Trophoblast cell (in vitro differentiated cells and primary cell): ENCODE results near the gene CLDN24.

Source experiments
- DNase-seq, 2 donors: peaks; one replicate each; pipeline ENCODE4 v3.0.0-alpha.2; 2016
- H2AFZ ChIP-seq: 2 replicates; pipeline ENCODE4 v1.6.1; 2013; ENCODE audit warnings: low read length, moderate library complexity, mild to moderate bottlenecking; ENCODE audit not compliant: insufficient read depth, poor library complexity
- H2AK5ac ChIP-seq: 2 replicates; pipeline ENCODE4 v1.6.1; 2013; ENCODE audit warnings: mild to moderate bottlenecking, low read length
- H2BK120ac ChIP-seq: 2 replicates; pipeline ENCODE4 v1.6.1; 2013; ENCODE audit warnings: low read length, mild to moderate bottlenecking, moderate library complexity; ENCODE audit not compliant: insufficient read depth, poor library complexity
- H2BK12ac ChIP-seq: 2 replicates; pipeline ENCODE4 v1.6.1; 2013; ENCODE audit warnings: mild to moderate bottlenecking, low read length, moderate library complexity
- H2BK5ac ChIP-seq: 2 replicates; pipeline ENCODE4 v1.6.1; 2013; ENCODE audit warnings: low read length, low read depth, moderate library complexity, mild to moderate bottlenecking; ENCODE audit not compliant: poor library complexity
- H3K14ac ChIP-seq: 2 replicates; pipeline ENCODE4 v1.6.1; 2013; ENCODE audit warnings: mild to moderate bottlenecking, low read length
- H3K18ac ChIP-seq: 2 replicates; pipeline ENCODE4 v1.6.1; 2013; ENCODE audit warnings: mild to moderate bottlenecking, low read length
- H3K23ac ChIP-seq: 2 replicates; pipeline ENCODE4 v1.6.1; 2013; ENCODE audit warnings: low read length
- H3K27ac ChIP-seq: 2 replicates; pipeline ENCODE4 v1.5.1; 2013; ENCODE audit warnings: low read depth, mild to moderate bottlenecking, inconsistent platforms, low read length, moderate library complexity
- H3K27me3 ChIP-seq: 2 replicates; pipeline ENCODE4 v1.6.1; 2013; ENCODE audit warnings: inconsistent platforms, mild to moderate bottlenecking, low read length, moderate library complexity; ENCODE audit not compliant: insufficient read depth
- H3K36me3 ChIP-seq, 2 experiments: 1 replicate in 1 of 2; 2 replicates in 1 of 2; pipeline ENCODE4 v1.6.1; 2013; ENCODE audit warnings: low read length in 2 of 2, mild to moderate bottlenecking in 2 of 2, moderate library complexity in 1 of 2; ENCODE audit not compliant: insufficient read depth in 2 of 2, control insufficient read depth in 1 of 2
- H3K4ac ChIP-seq: 2 replicates; pipeline ENCODE4 v1.6.1; 2013; ENCODE audit warnings: low read depth, mild to moderate bottlenecking, low read length, moderate library complexity
- H3K4me1 ChIP-seq, 2 experiments: 1 replicate in 1 of 2; 2 replicates in 1 of 2; pipeline ENCODE4 v1.6.1; 2013; ENCODE audit warnings: low read length in 2 of 2, mild to moderate bottlenecking in 2 of 2, moderate library complexity in 1 of 2; ENCODE audit not compliant: insufficient read depth in 2 of 2, control insufficient read depth in 1 of 2
- H3K4me2 ChIP-seq: 2 replicates; pipeline ENCODE4 v1.6.1; 2013; ENCODE audit warnings: inconsistent platforms, mild to moderate bottlenecking, low read length, moderate library complexity
- H3K4me3 ChIP-seq: 2 replicates; pipeline ENCODE4 v1.5.1; 2013; ENCODE audit warnings: mild to moderate bottlenecking, low read depth, low read length, inconsistent platforms
- H3K79me1 ChIP-seq: one replicate; pipeline ENCODE4 v1.6.1; 2013; ENCODE audit warnings: low read length
- H3K79me2 ChIP-seq: 2 replicates; pipeline ENCODE4 v1.6.1; 2013; ENCODE audit warnings: low read length, mild to moderate bottlenecking; ENCODE audit not compliant: control insufficient read depth, insufficient read depth, poor library complexity
- H3K9ac ChIP-seq: 2 replicates; pipeline ENCODE4 v1.6.1; 2013; ENCODE audit warnings: mild to moderate bottlenecking, low read length
- H3K9me3 ChIP-seq: 2 replicates; pipeline ENCODE4 v1.6.1; 2013; ENCODE audit warnings: low read depth, mild to moderate bottlenecking, control low read depth, inconsistent platforms, low read length; ENCODE audit not compliant: insufficient read depth
- H4K12ac ChIP-seq: 2 replicates; pipeline ENCODE4 v1.6.1; 2013; ENCODE audit warnings: low read depth, mild to moderate bottlenecking, low read length, moderate library complexity
- H4K8ac ChIP-seq: 2 replicates; pipeline ENCODE4 v1.6.1; 2013; ENCODE audit warnings: low read depth, mild to moderate bottlenecking, low read length, moderate library complexity
- H4K91ac ChIP-seq: one replicate; pipeline ENCODE4 v1.6.1; 2013; ENCODE audit warnings: low read depth, mild to moderate bottlenecking, low read length, moderate library complexity
- WGBS: extraction: QIAGEN DNeasy Blood & Tissue Kit; methylation state at CpG from one replicate; pipeline ENCODE4 v1.1.7; 2013; ENCODE audit warnings: missing lambda C conversion rate; ENCODE audit not compliant: insufficient read length, insufficient coverage; ENCODE audit errors: extremely low coverage; 5-methylcytosine and 5-hydroxymethylcytosine counted together

Gene CLDN24

GRCh38 chr4:183333983-183334382, 11.8 kb upstream of the CLDN24 start:
- Histone ChIP-seq H3K36me3 (no peaks in the 10 kb centered on the region), H3K4me2 (no peak overlapping the region), H4K91ac (no peak overlapping the region), H3K18ac (no peak overlapping the region), H2BK120ac (no peak overlapping the region), H2AK5ac (peak overlapping the region; percentile 86), H3K23ac (peak overlapping the region; percentile 89), H3K14ac (no peak overlapping the region), H2BK5ac (no peak overlapping the region), H4K8ac (no peak overlapping the region), H3K4me3 (no peak overlapping the region), H3K4me1 (peaks cover 4 to 8% of the 10 kb centered on the region in 2 experiments), H4K12ac (no peak overlapping the region), H3K9ac (no peak overlapping the region), H3K4ac (no peak overlapping the region), H3K79me2 (no peaks in the 10 kb centered on the region), H2BK12ac (peak overlapping the region; percentile 70), H3K79me1 (no peaks in the 10 kb centered on the region), H3K27me3 (no peaks in the 10 kb centered on the region), H3K27ac (no peak overlapping the region), H2AFZ (no peak overlapping the region), H3K9me3 (peaks cover 5% of the 10 kb centered on the region)
- no peak for DNase-seq
- no CpG with 5 or more reads among the region's 6 CpGs for WGBS

- Histone ChIP-seq H3K4me3 (no peak overlapping the region), H2AFZ (no peak overlapping the region), H3K27ac (no peak overlapping the region), H4K12ac (no peak overlapping the region), H3K9ac (no peak overlapping the region), H2BK5ac (no peak overlapping the region), H3K27me3 (no peaks in the 10 kb centered on the region), H3K18ac (no peak overlapping the region), H3K4ac (no peak overlapping the region), H3K36me3 (no peaks in the 10 kb centered on the region), H3K79me1 (no peaks in the 10 kb centered on the region), H2BK12ac (no peak overlapping the region), H4K91ac (no peak overlapping the region), H3K79me2 (no peaks in the 10 kb centered on the region), H3K4me2 (no peak overlapping the region), H4K8ac (no peak overlapping the region), H3K23ac (no peak overlapping the region), H3K4me1 (peaks cover 4 to 11% of the 10 kb centered on the region in 2 experiments), H2AK5ac (no peak overlapping the region), H2BK120ac (no peak overlapping the region), H3K9me3 (peaks cover 5% of the 10 kb centered on the region), H3K14ac (no peak overlapping the region)
- DNase-seq, result no peak
- no CpG with 5 or more reads among the region's 9 CpGs for WGBS
Measured at GRCh38 chr4:183333202-183333601, 11.0 kb upstream of the CLDN24 start.

- no peaks in the 10 kb centered on the region for H3K79me1 ChIP-seq
- no peak overlapping the region for H3K4ac ChIP-seq
- H3K9me3 ChIP-seq, result peaks cover 5% of the 10 kb centered on the region
- no peak overlapping the region for H3K4me2 ChIP-seq
- no peaks in the 10 kb centered on the region for H3K27me3 ChIP-seq
- H2BK5ac ChIP-seq, result no peak overlapping the region
- H4K12ac ChIP-seq, result no peak overlapping the region
- DNase-seq, result no peak
- no peak overlapping the region for H2AK5ac ChIP-seq
- no peak overlapping the region for H3K4me3 ChIP-seq
- peaks cover 4 to 11% of the 10 kb centered on the region in 2 experiments for H3K4me1 ChIP-seq
- no peak overlapping the region for H2BK120ac ChIP-seq
- H2BK12ac ChIP-seq, result no peak overlapping the region
- no peak overlapping the region for H4K8ac ChIP-seq
- H3K27ac ChIP-seq, result no peak overlapping the region
- no peak overlapping the region for H3K9ac ChIP-seq
- no CpG with 5 or more reads among the region's 11 CpGs for WGBS
- no peaks in the 10 kb centered on the region for H3K36me3 ChIP-seq
- no peak overlapping the region for H3K14ac ChIP-seq
- H3K23ac ChIP-seq, result no peak overlapping the region
- no peak overlapping the region for H4K91ac ChIP-seq
- H3K18ac ChIP-seq, result no peak overlapping the region
- H3K79me2 ChIP-seq, result no peaks in the 10 kb centered on the region
- H2AFZ ChIP-seq, result no peak overlapping the region
Measured at GRCh38 chr4:183332447-183332846, 10.2 kb upstream of the CLDN24 start.

GRCh38 chr4:183330841-183331240, 8.6 kb upstream of the CLDN24 start:
- H4K91ac ChIP-seq, result no peak overlapping the region
- H3K79me1 ChIP-seq, result no peaks in the 10 kb centered on the region
- no peaks in the 10 kb centered on the region for H3K79me2 ChIP-seq
- peaks cover 4 to 11% of the 10 kb centered on the region in 2 experiments for H3K4me1 ChIP-seq
- H3K4me2 ChIP-seq, result no peak overlapping the region
- no peak overlapping the region for H2BK5ac ChIP-seq
- no peak overlapping the region for H2AK5ac ChIP-seq
- no peak overlapping the region for H3K4me3 ChIP-seq
- no peaks in the 10 kb centered on the region for H3K36me3 ChIP-seq
- H3K23ac ChIP-seq, result no peak overlapping the region
- no peak overlapping the region for H2BK120ac ChIP-seq
- H3K4ac ChIP-seq, result no peak overlapping the region
- H2BK12ac ChIP-seq, result no peak overlapping the region
- no peak for DNase-seq
- WGBS, result no CpG with 5 or more reads among the region's 2 CpGs
- peaks cover 5% of the 10 kb centered on the region for H3K9me3 ChIP-seq
- H3K14ac ChIP-seq, result no peak overlapping the region
- H4K8ac ChIP-seq, result no peak overlapping the region
- no peak overlapping the region for H3K9ac ChIP-seq
- H4K12ac ChIP-seq, result no peak overlapping the region
- no peaks in the 10 kb centered on the region for H3K27me3 ChIP-seq
- H3K27ac ChIP-seq, result no peak overlapping the region
- no peak overlapping the region for H3K18ac ChIP-seq
- no peak overlapping the region for H2AFZ ChIP-seq
